K562 (cell line): Measurements from ENCODE around the gene MAK. TPM values are rescaled to one million over a fixed set of nuclear protein-coding genes. Genes with fewer than 3 reads are reported as not detected.

Experiments
- HMGN3 ChIP-seq: IDR thresholded peaks from 2 replicates; pipeline ENCODE4 v1.6.1; 2011; ENCODE audit warnings: borderline replicate concordance, low read depth, mild to moderate bottlenecking, mixed read lengths, low read length; ENCODE audit not compliant: insufficient read length; ENCODE audit errors: extremely low read depth
- HNRNPH1 ChIP-seq: fragments of 200-400 bp; formaldehyde crosslinking; optimal IDR thresholded peaks from 2 replicates; pipeline ENCODE3; 2017; ENCODE audit warnings: low read depth, mild to moderate bottlenecking, low read length, moderate library complexity
- KDM5B ChIP-seq: fragments of 200-600 bp; sonication (generic); IDR thresholded peaks from 2 replicates; pipeline ENCODE4 v1.6.1; 2012; ENCODE audit warnings: low read depth, mild to moderate bottlenecking, moderate library complexity, low read length, control low read depth, inconsistent platforms; ENCODE audit not compliant: insufficient replicate concordance
- NBN ChIP-seq: fragments of 450-650 bp; IDR thresholded peaks from 2 replicates; pipeline ENCODE4 v1.6.1; 2016; ENCODE audit warnings: low read depth, mild to moderate bottlenecking
- NFE2L1 ChIP-seq: fragments of 450-650 bp; IDR thresholded peaks from 2 replicates; pipeline ENCODE4 v1.6.1; 2016; ENCODE audit warnings: missing genetic modification characterization, low read depth, mild to moderate bottlenecking, missing compliant biosample characterization, moderate library complexity, borderline replicate concordance
- RBM25 ChIP-seq: fragments of 200-400 bp; formaldehyde crosslinking; IDR thresholded peaks from 2 replicates; pipeline ENCODE4 v1.6.1; 2018; ENCODE audit warnings: low read length, low read depth, moderate library complexity; ENCODE audit not compliant: severe bottlenecking
- RFX1 ChIP-seq: fragments of 450-650 bp; IDR thresholded peaks from 2 replicates; pipeline ENCODE4 v1.6.1; 2016; ENCODE audit warnings: mild to moderate bottlenecking, moderate library complexity
- polyA plus RNA-seq, 8 experiments: library from polyadenylated mRNA; depleted of rRNA in 4 of 8; stranded (reverse) in 5 of 8; unstranded in 3 of 8; fragments of >200 nt; fragmentation: Nextera tagmentation in 2 of 8; fragmentation: Illumina TruSeq in 1 of 8; extraction: Ambion mirVana in 2 of 8; extraction: Trizol in 1 of 8; gene quantifications; 2 replicates each; pipeline versions ENCODE4 v1.2.1 to v1.2.3, GENCODE V29; 2011 to 2014; ENCODE audit warnings: inconsistent platforms in 1 of 8, missing spikeins in 1 of 8
- total RNA-seq, 7 experiments: library from RNA; depleted of rRNA in 6 of 7; stranded (reverse); fragments of >200 nt in 6 of 7; fragmentation: Illumina TruSeq in 2 of 7; extraction: Trizol in 2 of 7; gene quantifications; 2 replicates each; pipeline versions ENCODE4 v1.2.1 to v1.2.3, GENCODE V29; 2011 to 2021; ENCODE audit warnings: low replicate concordance in 1 of 7
- TF ChIP-seq, protein P1 (sequence below): fragments of 450-650 bp; IDR thresholded peaks from 2 replicates; pipeline ENCODE4 v1.6.1; 2016; ENCODE audit warnings: low read depth
- TF ChIP-seq, protein P2 (sequence below): sonication (generic); formaldehyde crosslinking; IDR thresholded peaks from 2 replicates; pipeline ENCODE4 v1.9.0; 2022; ENCODE audit warnings: mild to moderate bottlenecking, missing genetic modification reagents

The MAK gene
- total and polyA plus RNA-seq, 9 of the 15 experiments (the other 6 are each of a cell fraction or from before 2014, with no cell fraction given), result 0.25 to 1.1 (median 0.53) TPM

DNA sequence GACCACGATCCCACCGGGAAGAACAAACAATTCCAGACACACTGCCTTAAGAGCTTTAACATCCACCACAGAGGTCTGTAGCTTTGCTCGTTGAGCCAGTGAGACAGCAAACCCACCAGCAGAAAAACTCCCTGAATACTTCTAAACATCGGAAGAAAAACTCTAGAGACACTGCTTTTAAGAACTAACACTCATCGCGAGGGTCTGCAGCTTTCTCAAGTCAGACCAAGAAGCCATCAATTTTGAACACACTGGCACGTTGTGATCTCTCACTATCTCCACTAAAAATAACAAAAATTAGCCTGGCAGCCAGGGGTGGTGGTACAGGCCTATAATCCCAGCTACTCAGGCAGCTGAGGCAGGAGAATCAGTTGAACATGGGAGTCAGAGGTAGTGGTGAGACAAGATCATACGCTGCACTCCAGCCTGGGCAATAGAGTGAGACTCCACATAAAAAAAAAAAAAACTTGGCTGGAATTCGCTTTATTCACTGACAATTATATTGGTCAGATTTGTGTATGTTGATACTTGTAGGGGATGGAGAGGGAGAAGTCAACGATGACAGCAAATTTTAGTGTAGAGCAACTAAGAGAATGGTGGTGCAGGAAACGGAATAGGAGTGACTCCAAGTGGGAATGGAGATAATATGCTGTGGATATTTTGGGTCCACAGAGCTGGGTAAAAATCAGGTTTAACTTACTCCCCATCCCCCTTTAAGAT lies 116.3 kb downstream of the MAK start (continued):
- TF ChIP-seq HMGN3 (no peak), KDM5B (no peak), NBN (0 out of 2 replicates have a peak, but pooled peaks have one; percentile 9), HNRNPH1 (no peak), RFX1 (no peak), RBM25 (peak; percentile 34), NFE2L1 (tag) (0 out of 2 replicates have a peak, but pooled peaks have one; percentile 2)
- TF ChIP-seq, protein P1, sequence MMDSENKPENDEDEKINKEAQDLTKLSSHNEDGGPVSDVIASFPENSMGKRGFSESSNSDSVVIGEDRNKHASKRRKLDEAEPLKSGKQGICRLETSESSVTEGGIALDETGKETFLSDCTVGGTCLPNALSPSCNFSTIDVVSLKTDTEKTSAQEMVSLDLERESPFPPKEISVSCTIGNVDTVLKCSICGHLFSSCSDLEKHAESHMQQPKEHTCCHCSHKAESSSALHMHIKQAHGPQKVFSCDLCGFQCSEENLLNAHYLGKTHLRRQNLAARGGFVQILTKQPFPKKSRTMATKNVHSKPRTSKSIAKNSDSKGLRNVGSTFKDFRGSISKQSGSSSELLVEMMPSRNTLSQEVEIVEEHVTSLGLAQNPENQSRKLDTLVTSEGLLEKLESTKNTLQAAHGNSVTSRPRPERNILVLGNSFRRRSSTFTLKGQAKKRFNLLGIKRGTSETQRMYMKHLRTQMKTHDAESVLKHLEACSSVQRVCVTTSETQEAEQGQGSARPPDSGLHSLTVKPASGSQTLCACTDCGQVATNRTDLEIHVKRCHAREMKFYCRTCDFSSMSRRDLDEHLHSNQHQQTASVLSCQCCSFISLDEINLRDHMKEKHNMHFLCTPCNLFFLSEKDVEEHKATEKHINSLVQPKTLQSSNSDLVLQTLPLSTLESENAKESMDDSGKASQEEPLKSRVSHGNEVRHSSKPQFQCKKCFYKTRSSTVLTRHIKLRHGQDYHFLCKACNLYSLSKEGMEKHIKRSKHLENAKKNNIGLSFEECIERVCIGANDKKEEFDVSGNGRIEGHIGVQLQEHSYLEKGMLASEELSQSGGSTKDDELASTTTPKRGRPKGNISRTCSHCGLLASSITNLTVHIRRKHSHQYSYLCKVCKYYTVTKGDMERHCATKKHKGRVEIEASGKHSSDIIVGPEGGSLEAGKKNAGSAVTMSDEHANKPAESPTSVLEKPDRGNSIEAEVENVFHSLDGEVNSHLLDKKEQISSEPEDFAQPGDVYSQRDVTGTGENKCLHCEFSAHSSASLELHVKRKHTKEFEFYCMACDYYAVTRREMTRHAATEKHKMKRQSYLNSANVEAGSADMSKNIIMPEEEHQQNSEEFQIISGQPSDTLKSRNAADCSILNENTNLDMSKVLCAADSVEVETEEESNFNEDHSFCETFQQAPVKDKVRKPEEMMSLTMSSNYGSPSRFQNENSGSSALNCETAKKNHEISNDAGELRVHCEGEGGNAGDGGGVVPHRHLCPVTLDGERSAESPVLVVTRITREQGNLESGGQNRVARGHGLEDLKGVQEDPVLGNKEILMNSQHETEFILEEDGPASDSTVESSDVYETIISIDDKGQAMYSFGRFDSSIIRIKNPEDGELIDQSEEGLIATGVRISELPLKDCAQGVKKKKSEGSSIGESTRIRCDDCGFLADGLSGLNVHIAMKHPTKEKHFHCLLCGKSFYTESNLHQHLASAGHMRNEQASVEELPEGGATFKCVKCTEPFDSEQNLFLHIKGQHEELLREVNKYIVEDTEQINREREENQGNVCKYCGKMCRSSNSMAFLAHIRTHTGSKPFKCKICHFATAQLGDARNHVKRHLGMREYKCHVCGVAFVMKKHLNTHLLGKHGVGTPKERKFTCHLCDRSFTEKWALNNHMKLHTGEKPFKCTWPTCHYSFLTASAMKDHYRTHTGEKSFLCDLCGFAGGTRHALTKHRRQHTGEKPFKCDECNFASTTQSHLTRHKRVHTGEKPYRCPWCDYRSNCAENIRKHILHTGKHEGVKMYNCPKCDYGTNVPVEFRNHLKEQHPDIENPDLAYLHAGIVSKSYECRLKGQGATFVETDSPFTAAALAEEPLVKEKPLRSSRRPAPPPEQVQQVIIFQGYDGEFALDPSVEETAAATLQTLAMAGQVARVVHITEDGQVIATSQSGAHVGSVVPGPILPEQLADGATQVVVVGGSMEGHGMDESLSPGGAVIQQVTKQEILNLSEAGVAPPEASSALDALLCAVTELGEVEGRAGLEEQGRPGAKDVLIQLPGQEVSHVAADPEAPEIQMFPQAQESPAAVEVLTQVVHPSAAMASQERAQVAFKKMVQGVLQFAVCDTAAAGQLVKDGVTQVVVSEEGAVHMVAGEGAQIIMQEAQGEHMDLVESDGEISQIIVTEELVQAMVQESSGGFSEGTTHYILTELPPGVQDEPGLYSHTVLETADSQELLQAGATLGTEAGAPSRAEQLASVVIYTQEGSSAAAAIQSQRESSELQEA, result no peak
- TF ChIP-seq, protein P2, sequence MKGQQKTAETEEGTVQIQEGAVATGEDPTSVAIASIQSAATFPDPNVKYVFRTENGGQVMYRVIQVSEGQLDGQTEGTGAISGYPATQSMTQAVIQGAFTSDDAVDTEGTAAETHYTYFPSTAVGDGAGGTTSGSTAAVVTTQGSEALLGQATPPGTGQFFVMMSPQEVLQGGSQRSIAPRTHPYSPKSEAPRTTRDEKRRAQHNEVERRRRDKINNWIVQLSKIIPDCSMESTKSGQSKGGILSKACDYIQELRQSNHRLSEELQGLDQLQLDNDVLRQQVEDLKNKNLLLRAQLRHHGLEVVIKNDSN (CRISPR knock-in tag), result no peak
